ENCODE data around the gene SORD. TPM values are rescaled to one million over a fixed set of nuclear protein-coding genes. Genes with fewer than 3 reads are reported as not detected.
"Not testable (repeated sequence)": the region's sequence is repeated elsewhere in the genome, so short reads cannot be mapped to it uniquely, and the experiment has no call there.

The SORD gene
- polyA plus RNA-seq, 1 donor = 7.7 TPM

GRCh38 chr15:45099549-45100165 is 76.7 kb downstream of the SORD start:
- no peak for DNase-seq

DNA sequence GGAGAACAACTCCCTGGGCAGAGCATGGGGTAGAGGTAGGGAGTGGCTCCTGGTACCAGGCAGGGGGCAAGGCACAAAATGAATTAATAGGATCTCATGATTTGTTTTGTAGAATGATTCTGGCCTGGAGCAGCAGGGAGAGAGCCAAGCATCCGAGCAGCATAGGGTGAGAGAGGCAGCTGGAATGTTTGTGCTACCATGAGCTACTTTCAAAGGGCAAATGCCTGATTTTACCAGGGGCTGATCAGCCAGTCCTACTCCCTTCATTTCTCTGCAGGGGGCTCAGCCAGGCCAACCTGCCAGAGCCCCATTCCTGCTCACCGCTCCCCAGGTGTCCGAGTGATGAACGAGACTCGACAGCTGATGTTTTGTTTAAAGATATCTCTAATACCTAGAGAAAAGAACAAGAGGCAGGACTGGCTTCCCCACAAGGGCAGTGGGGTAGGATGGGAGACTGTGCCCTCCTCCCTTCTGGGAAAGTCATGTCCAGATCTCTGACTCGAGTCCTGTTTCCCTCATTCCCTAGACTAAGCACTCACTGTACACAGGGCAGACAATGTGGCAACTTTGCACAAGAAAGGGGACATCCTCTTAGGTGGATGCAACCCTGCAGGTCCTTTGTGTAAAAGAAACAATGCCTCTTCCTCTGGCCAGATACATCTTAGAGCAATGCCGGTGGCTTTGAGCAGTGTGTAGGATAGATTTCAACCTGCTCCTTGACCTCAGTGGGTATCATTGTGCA is 78.1 kb downstream of the SORD start:
- DNase-seq = no peak

- DNase-seq = no peak
Observed at GRCh38 chr15:45101749-45102148, 78.8 kb downstream of the SORD start.

DNA sequence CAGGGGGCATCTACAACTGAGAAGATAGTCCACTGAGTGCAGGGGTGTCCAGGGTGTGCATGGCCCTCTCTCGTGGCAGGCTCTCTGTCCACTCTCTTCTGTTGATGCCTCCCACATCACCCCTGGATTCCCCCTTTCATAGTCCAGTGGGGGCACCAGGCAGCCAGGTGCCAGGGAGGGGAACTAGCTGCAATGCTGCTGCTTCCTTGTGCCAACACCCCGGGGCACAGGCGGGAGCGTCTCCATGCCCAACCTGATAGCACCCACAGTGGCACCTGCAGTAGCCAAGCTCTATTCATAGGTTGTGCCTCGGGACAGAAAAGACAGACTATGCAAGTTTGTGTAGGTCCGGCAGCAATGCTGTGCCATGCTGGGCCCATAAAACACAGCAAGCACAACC is 79.2 kb downstream of the SORD start:
- no peak for DNase-seq

- DNase-seq = not testable (repeated sequence)
Observed at GRCh38 chr15:45104170-45104569, 81.2 kb downstream of the SORD start.

DNA sequence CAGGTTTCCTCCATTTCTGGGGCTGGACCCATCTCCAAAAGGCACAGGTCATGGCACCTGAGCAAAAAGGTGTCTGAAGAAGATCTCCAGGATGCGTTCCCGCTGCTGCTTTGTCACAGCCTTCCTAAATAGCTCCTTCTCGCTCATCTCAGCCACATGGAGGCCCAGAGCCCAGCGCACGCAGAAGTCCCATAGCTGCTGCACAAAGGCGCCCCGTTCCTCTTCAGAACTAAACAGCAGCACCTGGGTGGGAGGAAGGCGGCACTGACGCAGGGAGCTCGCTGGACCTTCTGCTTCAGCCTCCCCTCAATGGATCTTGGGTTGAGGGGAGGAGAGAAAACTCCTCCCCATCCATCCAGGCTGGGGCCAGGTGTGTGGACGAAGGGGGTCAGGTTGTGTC is 82.6 kb downstream of the SORD start:
- no peak for DNase-seq

- no peak for DNase-seq
Observed at GRCh38 chr15:45106002-45106790, 83.2 kb downstream of the SORD start.

DNA sequence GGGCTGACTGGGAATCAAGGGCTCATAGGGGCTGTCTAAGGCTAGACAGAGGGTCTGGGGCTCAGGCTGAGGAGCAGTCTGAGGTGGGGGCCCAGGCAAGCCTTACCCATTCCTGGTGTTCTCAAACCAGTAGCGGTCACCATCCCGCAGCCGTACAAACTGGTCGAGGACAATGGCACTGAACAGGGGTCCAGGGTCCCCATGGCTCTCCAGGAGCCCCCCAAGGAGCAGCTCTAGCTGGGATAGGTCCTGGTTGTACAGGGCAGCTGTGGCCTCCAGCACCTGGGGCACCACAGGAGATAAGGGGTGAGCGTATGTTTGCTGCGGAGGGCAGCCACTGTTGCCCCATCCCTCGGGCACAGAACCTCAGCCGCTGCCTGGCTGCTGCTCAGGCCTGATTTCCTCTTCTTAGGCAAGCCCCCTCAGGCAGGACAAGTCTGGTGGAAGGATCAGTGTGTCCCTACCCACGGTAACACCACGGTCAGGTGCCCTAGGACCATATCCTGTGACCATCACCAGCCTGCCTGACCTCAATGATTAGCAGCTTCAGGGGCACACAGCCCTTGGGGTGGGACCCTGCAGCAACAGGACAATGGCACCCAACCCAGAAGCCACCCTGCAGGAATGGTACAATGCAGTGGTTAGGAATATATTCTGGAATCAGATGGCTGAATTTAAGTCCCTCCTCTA is 85.1 kb downstream of the SORD start:
- DNase-seq = no peak

GRCh38 chr15:45110256-45110820 is 87.3 kb downstream of the SORD start:
- no peak for DNase-seq

GRCh38 chr15:45111390-45112142 is 88.6 kb downstream of the SORD start:
- DNase-seq = no peak

DNA sequence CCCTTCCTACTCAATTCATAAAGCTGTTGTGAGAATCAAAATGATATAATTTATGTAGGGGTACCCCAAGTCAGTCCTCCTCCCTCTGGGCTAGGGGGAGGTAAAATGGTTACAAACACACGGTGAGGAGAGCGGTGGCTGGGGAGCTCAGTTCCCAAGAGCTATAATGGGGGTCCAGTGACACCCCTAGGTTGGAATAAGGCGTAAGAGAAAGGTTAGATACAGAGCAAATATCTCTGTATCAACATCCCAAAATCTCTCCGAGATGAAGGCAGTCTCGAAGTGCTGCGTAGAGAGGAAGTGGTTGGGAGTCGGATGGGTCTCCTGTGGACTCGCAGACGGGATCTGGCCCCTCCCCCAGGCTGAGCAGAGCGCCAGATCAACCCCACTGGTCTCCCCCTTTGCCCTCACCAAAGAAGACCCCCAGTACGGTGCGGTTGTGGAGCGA is 89.2 kb downstream of the SORD start:
- DNase-seq = no peak

DNA sequence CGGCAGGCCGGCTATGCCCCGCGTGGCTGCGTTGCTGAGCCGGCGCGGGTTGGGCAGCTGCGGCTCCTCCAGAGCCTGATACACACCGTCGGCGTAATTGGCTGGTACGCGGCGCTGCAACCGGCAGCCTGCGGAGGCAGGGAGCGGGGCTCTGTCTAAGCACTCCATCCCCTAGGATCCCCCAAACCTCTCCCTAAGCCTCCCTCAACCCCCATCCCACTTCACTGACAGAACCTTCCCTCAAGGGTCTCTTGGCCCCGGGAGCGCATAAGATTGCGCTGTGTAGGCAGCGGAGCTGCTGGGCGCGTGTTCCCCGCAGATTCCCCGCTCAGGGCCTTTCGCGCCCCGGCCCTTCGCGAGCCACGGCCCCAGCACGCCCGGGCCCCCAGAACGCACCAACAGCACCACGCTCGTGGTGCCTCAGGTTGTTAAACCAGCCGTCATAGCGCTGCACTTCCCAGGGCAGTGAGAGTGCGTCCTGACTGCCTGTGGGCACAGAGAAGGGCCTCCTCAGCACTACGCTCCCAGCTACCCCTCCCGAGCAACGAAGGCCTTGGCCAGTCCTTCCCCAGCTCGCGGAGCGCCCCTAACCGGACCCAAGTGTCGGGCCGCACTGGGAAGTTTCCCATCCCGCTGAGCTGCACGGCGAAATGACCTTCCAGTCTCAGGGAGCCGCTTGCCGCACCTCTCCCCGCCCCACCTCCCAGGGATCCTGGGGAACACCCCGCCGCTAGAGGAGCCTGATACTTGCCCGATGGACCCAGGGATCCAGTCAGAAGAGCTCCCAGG is 89.8 kb downstream of the SORD start:
- no peak for DNase-seq

DNA sequence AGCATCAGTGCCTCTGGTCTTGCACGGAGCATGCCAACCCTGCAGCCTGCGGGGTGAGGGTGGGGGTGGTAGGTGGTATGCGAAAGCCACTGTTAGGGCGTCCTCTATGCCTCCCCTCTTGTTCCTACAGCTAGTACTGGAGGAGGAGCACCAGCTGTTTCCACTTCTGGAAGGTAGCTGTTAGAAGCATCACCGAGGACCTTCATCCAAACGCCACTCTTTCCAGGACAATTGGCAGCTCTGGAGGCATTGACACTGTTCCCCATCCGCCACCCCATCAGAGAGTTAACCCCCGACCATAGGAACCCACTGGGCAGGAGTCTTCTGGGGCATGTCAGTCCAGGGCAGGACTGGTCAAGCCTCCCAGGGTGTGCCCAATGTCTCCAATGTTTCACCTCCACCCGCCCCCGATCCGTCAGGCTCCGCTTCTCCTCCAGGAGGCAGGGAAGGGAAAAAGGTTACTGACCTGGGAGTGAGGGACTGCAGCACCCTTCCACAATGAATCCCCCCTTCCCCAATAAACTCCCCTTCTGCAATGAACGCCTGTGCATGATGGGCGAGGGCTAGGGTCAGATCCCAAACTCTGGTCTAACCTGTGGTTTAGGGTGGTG is 90.5 kb downstream of the SORD start:
- DNase-seq = no peak

DNA sequence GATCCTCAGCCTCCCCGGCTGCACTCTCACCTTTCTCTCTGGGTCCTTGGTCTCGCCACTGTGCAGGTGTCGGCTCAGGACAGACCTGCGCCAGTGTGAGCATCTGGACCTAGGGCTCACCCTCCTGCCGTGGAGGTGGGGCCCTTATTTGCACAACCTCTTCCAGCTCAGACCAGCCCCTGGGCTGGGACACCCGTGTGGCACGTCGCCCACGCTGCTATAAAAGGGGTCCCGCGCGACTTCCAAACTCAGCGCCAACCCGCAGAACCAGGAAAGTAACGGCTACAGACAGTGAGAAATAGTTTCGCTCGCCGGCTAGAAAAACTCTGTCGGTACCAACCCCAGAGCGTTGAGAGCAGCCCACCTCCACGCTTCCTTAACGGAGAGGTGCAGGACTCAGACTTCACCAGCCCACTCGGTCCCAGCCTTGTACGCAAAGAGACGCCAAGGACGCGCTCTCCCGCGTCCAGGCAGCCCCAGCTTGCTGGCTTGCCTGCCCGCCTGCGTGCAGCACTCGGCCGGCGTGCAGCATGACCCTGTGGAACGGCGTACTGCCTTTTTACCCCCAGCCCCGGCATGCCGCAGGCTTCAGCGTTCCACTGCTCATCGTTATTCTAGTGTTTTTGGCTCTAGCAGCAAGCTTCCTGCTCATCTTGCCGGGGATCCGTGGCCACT is 91.2 kb downstream of the SORD start, which contains the start of the genes DUOX2 and DUOXA2:
TSS of gene DUOX2 (minus strand) at position 97 of the 675 bp plus-strand sequence. CDS start 761 bp downstream, outside the sequence.
TSS of gene DUOXA2 (plus strand) at position 251 of the 675 bp plus-strand sequence. CDS start at position 531, 280 bp downstream.
- no peak for DNase-seq

GRCh38 chr15:45114751-45115085 is 91.7 kb downstream of the SORD start:
- no peak for DNase-seq

GRCh38 chr15:45115312-45115820 is 92.4 kb downstream of the SORD start:
- no peak for DNase-seq

DNA sequence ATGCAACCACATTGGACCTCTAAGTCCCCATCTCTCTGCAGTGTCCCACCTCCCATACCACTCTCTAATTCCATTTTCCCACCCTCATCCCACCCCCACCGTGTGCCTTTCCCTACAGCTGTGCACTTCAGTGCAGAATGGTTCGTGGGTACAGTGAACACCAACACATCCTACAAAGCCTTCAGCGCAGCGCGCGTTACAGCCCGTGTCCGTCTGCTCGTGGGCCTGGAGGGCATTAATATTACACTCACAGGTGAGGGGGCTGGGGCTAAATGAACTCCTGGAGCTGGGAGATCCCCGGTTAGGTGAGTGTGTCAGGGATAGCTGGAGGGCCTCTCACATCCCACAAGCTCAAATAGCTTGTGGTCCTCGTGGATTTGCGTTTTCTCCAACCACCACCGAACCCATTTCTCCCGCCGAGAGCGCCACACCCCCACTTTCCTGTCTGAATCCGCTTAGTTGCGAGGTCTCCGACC is 93.0 kb downstream of the SORD start:
- DNase-seq = no peak

- DNase-seq = no peak
Observed at GRCh38 chr15:45116482-45117307, 93.7 kb downstream of the SORD start.

Measured in hindlimb muscle (tissue), 1 donor.